DND-41 (cell line): ENCODE data around the gene STK32C.

Experiments used
- ATAC-seq: fragments of 200-7000 bp; cut with Tn5 transposase; 3 replicates; pipeline ENCODE4 v1.9.1; 2021; ENCODE audit warnings: low read depth; ENCODE audit not compliant: insufficient read depth
- DNase-seq: peaks from one replicate; pipeline ENCODE4 v3.0.0-alpha.2; 2020
- H2AFZ ChIP-seq: 2 replicates; pipeline ENCODE4 v1.6.0; 2012; ENCODE audit warnings: low read depth, low read length
- H3K27ac ChIP-seq: 2 replicates; pipeline ENCODE4 v1.5.1; 2012; ENCODE audit warnings: low read length, inconsistent platforms
- H3K27me3 ChIP-seq: fragments of 200-600 bp; sonication (generic); 2 replicates; pipeline ENCODE4 v1.6.0; 2012; ENCODE audit warnings: low read length, mild to moderate bottlenecking, inconsistent platforms; ENCODE audit not compliant: insufficient read depth, poor library complexity
- H3K36me3 ChIP-seq: 2 replicates; pipeline ENCODE4 v1.5.1; 2012; ENCODE audit warnings: low read length, inconsistent platforms; ENCODE audit not compliant: insufficient read depth
- H3K4me1 ChIP-seq: 2 replicates; pipeline ENCODE4 v1.5.1; 2012; ENCODE audit warnings: mild to moderate bottlenecking, low read length; ENCODE audit not compliant: insufficient read depth
- H3K4me2 ChIP-seq: 2 replicates; pipeline ENCODE4 v1.6.0; 2012; ENCODE audit warnings: mild to moderate bottlenecking, moderate library complexity, low read length, inconsistent platforms; ENCODE audit not compliant: insufficient read depth
- H3K4me3 ChIP-seq, 2 experiments: fragments of 200-600 bp in 1 of 2; shearing (Covaris generic) in 1 of 2; 2 replicates each; pipeline ENCODE4 v1.5.1; 2012 to 2016; ENCODE audit warnings: inconsistent platforms in 2 of 2, low read length in 2 of 2, mild to moderate bottlenecking in 2 of 2, low read depth in 1 of 2, moderate library complexity in 1 of 2
- H3K79me2 ChIP-seq: 2 replicates; pipeline ENCODE4 v1.6.0; 2012; ENCODE audit warnings: low read length, inconsistent platforms; ENCODE audit not compliant: insufficient read depth
- H3K9ac ChIP-seq: 2 replicates; pipeline ENCODE4 v1.6.0; 2012; ENCODE audit warnings: low read depth, mild to moderate bottlenecking, inconsistent platforms, low read length, moderate library complexity
- H3K9me3 ChIP-seq: 2 replicates; pipeline ENCODE4 v1.5.1; 2012; ENCODE audit warnings: low read length, moderate library complexity, mild to moderate bottlenecking, inconsistent platforms; ENCODE audit not compliant: insufficient read depth, severe bottlenecking
- H4K20me1 ChIP-seq: 2 replicates; pipeline ENCODE4 v1.6.0; 2012; ENCODE audit warnings: low read length; ENCODE audit not compliant: insufficient read depth
- EZH2 ChIP-seq: IDR thresholded peaks from 3 replicates; pipeline ENCODE4 v1.6.1; 2012; ENCODE audit warnings: borderline replicate concordance, low read depth, mild to moderate bottlenecking, moderate library complexity, low read length, inconsistent platforms; ENCODE audit not compliant: severe bottlenecking
- TF ChIP-seq, protein P1 (sequence below): IDR thresholded peaks from 2 replicates; pipeline ENCODE4 v1.5.1; 2012; ENCODE audit warnings: borderline replicate concordance, low read length, moderate library complexity, mild to moderate bottlenecking; ENCODE audit not compliant: poor library complexity, severe bottlenecking; ENCODE audit errors: extremely low read depth

Gene STK32C

DNA sequence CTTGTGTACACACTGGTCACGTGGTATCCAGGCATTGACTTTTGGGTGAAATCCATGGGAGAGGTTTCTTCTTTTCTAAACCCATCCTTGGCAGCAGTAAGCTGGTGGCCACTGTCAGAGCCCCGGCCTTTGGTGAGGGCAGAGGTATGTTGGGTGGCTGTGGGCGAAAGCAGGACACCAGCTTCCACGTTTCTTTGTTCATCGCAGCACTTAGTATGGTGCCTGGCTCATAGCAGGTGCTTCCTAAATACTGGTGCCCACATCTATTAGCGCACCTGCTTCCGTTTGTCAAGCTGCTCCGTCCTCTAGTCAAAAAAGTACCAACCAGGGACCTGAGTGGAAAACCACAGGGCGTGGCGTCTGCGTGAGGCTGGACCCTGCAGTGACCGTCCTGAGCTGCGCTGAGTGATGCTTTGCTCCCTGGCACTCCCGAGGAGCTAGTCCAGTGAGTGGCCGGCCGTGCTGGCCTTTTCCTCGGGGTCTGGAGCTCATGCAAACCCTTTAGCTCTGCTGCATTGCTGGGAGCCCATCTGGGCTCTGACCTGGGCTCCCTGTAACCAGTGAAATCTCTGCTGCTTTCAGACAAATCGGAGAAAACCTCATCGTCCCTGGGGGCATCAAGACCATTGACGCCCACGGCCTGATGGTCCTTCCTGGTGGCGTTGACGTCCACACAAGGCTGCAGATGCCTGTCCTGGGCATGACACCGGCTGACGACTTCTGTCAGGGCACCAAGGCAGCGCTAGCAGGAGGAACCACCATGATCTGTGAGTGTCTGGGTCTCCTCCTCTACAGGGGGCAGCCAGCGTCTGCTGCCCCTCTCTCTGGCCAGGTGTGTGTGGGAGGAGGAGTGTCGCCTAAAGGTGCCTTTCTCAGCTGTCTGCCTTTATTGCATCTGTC lies 115.4 kb downstream of the STK32C start:
- Histone ChIP-seq H3K27ac (no peak overlapping the region), H3K4me2 (no peak overlapping the region), H3K9me3 (no peaks in the 10 kb centered on the region), H2AFZ (no peak overlapping the region), H3K36me3 (no peaks in the 10 kb centered on the region), H3K79me2 (no peaks in the 10 kb centered on the region), H3K4me1 (no peaks in the 10 kb centered on the region), H4K20me1 (peaks cover 13% of the 10 kb centered on the region), H3K4me3 (no peak overlapping the region), H3K27me3 (no peaks in the 10 kb centered on the region), H3K9ac (no peak overlapping the region)
- no peak for TF ChIP-seq EZH2
- TF ChIP-seq, protein P1, sequence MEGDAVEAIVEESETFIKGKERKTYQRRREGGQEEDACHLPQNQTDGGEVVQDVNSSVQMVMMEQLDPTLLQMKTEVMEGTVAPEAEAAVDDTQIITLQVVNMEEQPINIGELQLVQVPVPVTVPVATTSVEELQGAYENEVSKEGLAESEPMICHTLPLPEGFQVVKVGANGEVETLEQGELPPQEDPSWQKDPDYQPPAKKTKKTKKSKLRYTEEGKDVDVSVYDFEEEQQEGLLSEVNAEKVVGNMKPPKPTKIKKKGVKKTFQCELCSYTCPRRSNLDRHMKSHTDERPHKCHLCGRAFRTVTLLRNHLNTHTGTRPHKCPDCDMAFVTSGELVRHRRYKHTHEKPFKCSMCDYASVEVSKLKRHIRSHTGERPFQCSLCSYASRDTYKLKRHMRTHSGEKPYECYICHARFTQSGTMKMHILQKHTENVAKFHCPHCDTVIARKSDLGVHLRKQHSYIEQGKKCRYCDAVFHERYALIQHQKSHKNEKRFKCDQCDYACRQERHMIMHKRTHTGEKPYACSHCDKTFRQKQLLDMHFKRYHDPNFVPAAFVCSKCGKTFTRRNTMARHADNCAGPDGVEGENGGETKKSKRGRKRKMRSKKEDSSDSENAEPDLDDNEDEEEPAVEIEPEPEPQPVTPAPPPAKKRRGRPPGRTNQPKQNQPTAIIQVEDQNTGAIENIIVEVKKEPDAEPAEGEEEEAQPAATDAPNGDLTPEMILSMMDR: no peak
- ATAC-seq: no peak
- no peak for DNase-seq

DNA sequence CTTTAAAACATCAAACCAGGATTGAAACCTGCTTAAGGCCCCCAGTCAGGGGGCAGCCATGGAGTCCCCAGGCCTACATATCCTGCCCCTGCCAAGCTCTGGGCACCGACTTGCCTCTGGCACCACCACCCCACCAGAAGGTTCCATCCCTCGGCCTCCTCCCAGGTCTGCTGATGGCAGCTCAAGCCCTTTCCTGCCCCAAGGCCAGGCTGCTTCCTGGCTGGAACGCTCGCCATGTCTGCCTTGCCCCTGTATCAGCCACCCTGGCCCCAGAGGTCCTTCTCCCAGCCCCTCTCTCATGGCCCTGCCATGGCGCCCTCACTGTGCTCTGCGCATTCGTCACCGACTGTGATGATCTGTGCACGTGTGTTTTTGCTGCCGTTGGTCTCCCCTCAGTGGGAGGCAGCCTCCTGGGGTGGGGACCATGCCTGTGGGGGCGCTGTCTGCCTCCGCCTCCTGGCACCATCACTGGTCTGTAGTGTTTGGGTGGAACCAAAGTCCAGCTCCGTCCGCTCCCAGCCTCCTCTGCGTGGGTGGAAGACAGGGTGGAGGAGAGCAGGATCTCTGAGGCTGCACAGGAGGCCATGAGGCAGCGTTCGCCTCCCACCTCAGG lies 117.8 kb downstream of the STK32C start:
- no peak for ATAC-seq
- peaks cover 7% of the 10 kb centered on the region for H4K20me1 ChIP-seq

DNA sequence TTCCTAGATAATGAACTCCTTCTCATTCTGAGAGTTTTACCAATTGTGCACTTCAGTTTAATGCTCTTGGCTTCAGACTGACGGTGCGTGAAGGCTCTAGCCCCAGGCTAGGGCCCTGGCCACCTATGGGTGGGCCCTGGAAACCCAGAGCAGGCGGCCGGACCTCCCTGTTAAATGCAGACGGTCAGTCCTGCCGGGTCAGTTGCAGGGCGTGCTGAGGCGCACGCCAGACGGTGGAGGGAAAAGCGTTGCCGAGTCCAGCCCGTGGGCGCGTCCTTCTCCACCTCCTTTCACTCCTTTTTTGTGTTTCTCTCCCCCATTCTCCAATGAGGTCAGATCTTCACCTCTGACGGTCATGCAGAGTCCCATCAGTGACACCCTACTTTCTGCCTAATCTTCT lies 118.7 kb downstream of the STK32C start:
- Histone ChIP-seq H3K27ac (no peak overlapping the region), H4K20me1 (peaks cover 1% of the 10 kb centered on the region), H3K4me1 (no peaks in the 10 kb centered on the region), H2AFZ (no peak overlapping the region), H3K4me2 (no peak overlapping the region), H3K9me3 (no peaks in the 10 kb centered on the region), H3K27me3 (no peaks in the 10 kb centered on the region), H3K36me3 (no peaks in the 10 kb centered on the region), H3K4me3 (no peak overlapping the region), H3K9ac (no peak overlapping the region), H3K79me2 (no peaks in the 10 kb centered on the region)
- DNase-seq (no peak), ATAC-seq (no peak)
- no peak for TF ChIP-seq EZH2
- TF ChIP-seq, protein P1: no peak

More for the DNA sequence above, 117.8 kb downstream of the STK32C start:
- TF ChIP-seq, protein P1: no peak
- no peak for TF ChIP-seq EZH2
- H3K36me3 ChIP-seq: no peaks in the 10 kb centered on the region
- no peak for DNase-seq
- no peaks in the 10 kb centered on the region for H3K79me2 ChIP-seq
- no peak overlapping the region for H3K4me3 ChIP-seq
- no peak overlapping the region for H3K27ac ChIP-seq
- H3K9ac ChIP-seq: no peak overlapping the region
- no peak overlapping the region for H2AFZ ChIP-seq
- H3K4me1 ChIP-seq: no peaks in the 10 kb centered on the region
- H3K4me2 ChIP-seq: no peak overlapping the region
- no peaks in the 10 kb centered on the region for H3K9me3 ChIP-seq
- no peaks in the 10 kb centered on the region for H3K27me3 ChIP-seq
